Hepatocyte (in vitro differentiated cells): Measurements from ENCODE around the gene NDST4.

Experiments
- CTCF ChIP-seq: fragments of 200-600 bp; sonication (generic); IDR thresholded peaks from 2 replicates; pipeline ENCODE4 v1.5.1; 2016; ENCODE audit warnings: antibody characterized with exemption, mild to moderate bottlenecking; ENCODE audit not compliant: poor library complexity
- EZH2 ChIP-seq: fragments of 200-600 bp; sonication (generic); IDR thresholded peaks from 2 replicates; pipeline ENCODE4 v1.6.1; 2016; ENCODE audit warnings: antibody characterized with exemption, mild to moderate bottlenecking, borderline replicate concordance

GRCh38 chr4:115154826-115155225 lies 41.4 kb upstream of the NDST4 start:
- peak; percentile 16 for TF ChIP-seq CTCF
- TF ChIP-seq EZH2, result no peak
